NB4 (cell line): ENCODE results near the gene KRT8.

Experiments used
- DNase-seq: peaks from one replicate; pipeline ENCODE4 v3.0.0; 2010; ENCODE audit warnings: low read depth
- H3K4me3 ChIP-seq: one replicate; pipeline ENCODE4 v1.5.1; 2011; ENCODE audit warnings: mild to moderate bottlenecking, low read depth, low read length, moderate library complexity
- MYC ChIP-seq: IDR thresholded peaks from 2 replicates; pipeline ENCODE4 v1.6.1; 2011; ENCODE audit warnings: low read depth, low read length
- POLR2A ChIP-seq: IDR thresholded peaks from 2 replicates; pipeline ENCODE4 v1.6.1; 2011; ENCODE audit warnings: mild to moderate bottlenecking; ENCODE audit not compliant: insufficient read length; ENCODE audit errors: extremely low read depth
- TF ChIP-seq, protein P1 (sequence below): IDR thresholded peaks from one replicate; pipeline ENCODE4 v1.5.1; 2012; ENCODE audit warnings: low read depth, low read length
- TF ChIP-seq, protein P2 (sequence below): IDR thresholded peaks from 2 replicates; pipeline ENCODE4 v1.6.1; 2011; ENCODE audit warnings: low read depth, low read length

The KRT8 gene

DNA sequence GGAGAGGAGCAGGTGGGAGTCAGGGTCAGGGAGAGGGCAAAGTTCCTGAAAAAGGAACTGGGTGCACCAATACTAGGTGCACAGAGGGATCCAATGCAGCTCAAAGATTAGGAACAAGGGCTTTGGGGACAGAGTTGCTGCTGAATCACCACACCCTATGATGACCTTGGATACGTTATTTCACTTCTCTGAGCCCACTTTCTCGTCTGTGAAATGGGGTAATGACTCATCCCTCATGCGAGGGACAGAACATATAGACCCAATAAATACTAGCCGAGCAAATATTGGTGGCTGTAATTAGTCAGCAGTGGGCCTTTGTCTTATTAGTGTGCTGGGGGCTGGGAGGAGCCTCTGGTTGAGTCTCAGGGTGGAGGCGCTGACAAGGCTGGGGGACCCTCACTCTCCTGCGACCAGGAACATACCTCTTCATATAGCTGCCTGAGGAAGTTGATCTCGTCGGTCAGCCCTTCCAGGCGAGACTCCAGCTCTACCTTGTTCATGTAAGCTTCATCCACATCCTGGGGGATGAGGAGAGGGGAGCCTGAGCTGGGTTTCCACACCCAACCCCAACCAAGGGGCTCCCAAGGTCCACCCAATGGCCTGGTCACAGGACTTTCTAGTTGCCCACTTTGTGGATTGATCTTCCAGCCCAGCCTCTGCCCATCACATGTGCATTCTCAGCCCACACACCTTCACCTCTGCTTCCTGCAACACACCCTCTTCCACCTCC, 4.5 kb downstream of the KRT8 start:
- DNase-seq, result no peak
- H3K4me3 ChIP-seq, result no peak overlapping the region
- TF ChIP-seq, protein P1, sequence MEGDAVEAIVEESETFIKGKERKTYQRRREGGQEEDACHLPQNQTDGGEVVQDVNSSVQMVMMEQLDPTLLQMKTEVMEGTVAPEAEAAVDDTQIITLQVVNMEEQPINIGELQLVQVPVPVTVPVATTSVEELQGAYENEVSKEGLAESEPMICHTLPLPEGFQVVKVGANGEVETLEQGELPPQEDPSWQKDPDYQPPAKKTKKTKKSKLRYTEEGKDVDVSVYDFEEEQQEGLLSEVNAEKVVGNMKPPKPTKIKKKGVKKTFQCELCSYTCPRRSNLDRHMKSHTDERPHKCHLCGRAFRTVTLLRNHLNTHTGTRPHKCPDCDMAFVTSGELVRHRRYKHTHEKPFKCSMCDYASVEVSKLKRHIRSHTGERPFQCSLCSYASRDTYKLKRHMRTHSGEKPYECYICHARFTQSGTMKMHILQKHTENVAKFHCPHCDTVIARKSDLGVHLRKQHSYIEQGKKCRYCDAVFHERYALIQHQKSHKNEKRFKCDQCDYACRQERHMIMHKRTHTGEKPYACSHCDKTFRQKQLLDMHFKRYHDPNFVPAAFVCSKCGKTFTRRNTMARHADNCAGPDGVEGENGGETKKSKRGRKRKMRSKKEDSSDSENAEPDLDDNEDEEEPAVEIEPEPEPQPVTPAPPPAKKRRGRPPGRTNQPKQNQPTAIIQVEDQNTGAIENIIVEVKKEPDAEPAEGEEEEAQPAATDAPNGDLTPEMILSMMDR, result no peak
- TF ChIP-seq, protein P2, sequence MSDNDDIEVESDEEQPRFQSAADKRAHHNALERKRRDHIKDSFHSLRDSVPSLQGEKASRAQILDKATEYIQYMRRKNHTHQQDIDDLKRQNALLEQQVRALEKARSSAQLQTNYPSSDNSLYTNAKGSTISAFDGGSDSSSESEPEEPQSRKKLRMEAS, result no peak
- TF ChIP-seq POLR2A, result no peak

DNA sequence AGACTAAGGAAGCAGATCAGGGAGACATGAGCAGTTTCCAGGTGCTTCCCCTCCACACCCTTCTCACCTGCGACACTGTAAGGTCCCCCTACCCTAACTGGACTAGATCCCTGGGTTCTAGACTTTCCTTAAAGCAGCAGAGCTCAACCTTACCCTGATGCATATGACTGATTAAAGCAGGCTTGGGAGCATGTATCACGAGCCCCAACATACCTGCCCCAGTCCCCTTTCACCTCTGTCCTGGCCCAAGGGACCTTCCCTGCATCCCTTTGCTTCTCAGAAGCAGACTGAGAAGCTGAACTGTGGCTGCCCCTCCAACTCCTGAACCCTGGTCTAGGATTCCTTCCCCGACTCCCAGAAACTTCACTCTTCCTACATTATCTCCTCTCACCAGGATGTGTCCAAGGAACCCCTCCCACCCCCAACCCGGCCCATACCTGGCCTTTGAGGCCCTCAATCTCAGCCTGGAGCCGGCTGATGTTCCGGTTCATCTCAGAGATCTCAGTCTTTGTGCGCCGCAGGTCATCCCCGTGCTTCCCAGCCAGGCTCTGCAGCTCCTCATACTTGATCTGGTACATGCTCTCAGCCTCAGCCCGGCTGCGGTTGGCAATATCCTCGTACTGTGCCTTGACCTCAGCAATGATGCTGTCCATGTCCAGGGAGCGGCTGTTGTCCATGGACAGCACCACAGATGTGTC, 5.4 kb downstream of the KRT8 start:
- no peak overlapping the region for H3K4me3 ChIP-seq
- TF ChIP-seq, protein P1, result no peak
- no peak for TF ChIP-seq POLR2A
- DNase-seq, result no peak

DNA sequence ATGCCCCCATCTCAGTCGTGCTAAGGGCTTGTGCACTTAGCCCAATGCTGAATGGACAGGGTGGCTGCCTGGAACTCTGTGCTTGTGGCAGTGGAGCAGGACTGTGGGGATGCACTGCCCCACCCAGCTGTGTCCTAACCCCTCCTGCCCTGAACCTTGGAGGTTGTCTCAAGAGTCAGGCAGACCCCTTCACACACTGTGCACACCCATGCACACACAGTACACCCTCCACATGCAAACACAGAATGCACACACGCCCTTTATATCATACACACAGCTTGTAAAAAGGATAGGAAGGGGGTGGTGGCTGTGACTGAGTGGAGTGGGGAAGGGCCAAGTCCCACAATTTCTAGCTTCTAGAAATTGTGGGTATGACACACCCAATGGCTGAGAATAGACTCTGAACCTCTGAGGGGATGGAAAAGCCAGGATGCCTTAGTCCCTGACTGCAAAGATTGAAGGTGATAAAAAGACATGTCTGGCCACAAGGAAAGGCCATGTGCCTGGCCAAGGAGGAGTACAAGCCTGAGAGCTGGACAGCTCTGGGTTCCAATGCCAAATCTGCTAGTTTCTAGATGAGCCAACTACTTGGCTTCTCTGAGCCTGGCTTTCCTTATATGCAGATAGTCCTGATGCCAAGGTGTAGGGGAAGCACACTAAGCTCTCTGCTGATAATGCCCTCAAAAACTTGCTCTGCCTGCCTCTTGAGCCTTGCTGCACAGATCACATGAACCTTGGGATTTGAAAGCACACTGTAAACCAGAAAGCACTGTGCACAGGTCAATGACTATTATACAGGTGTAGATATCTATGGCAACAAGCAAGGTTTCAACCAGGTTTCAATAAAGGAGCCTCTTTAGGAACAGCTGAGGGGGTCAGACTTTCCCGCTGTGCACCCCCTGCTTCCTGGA, 8.4 kb downstream of the KRT8 start:
- no peak overlapping the region for H3K4me3 ChIP-seq
- no peak for DNase-seq
- TF ChIP-seq MYC (no peak), POLR2A (no peak)
- TF ChIP-seq, protein P2, result no peak
- TF ChIP-seq, protein P1, result no peak

DNA sequence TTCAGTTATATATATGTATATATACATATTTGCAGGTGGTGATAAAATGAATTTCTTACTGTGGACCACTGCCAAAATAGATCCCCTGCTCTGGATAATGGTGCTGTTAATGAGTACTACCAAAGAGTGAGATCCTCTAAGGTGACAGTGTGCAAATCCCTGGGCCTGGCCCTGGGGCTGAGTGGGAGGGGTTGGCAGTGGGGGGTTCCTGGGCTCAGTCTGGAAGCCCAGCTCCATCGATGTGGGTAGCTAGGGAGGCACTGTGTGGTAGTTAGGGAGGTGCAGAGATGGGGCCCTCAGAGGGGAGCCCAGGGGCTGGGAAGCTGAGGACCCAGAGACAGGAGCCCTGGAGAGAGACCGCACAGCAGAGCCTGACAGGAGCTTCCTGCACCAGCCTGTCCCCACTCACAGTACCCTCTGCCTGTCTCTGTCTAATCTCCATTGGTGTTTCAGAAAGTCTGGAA, 9.1 kb downstream of the KRT8 start:
- TF ChIP-seq, protein P2, result no peak
- TF ChIP-seq POLR2A, result no peak
- no peak for DNase-seq
- no peak overlapping the region for H3K4me3 ChIP-seq

DNA sequence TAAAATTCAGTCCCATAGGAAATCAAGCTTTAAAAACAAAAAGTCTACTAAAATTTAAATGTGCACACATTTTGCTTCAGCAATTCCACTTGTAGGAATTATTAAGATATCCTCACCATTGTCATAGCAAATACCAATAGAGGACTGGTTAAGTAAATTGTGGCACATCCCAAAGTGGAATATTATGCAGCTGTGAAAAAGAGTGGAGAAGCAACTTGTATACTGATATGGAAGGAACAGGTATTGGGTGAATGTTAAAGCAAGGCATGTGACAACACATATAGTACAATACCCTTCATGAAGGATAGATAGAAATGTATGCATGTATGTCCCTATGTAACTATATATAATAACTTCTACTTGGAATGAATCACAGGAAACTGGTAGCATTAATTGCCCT, 11.9 kb downstream of the KRT8 start:
- no peak for TF ChIP-seq MYC
- TF ChIP-seq, protein P2, result no peak
- no peak for TF ChIP-seq POLR2A
- TF ChIP-seq, protein P1, result no peak
- DNase-seq, result no peak
- no peak overlapping the region for H3K4me3 ChIP-seq
